22Rv1 (cell line): ENCODE data around the gene RC3H1.
"Not testable (repeated sequence)": the region's sequence is repeated elsewhere in the genome, so short reads cannot be mapped to it uniquely, and the experiment has no call there.

ENCODE experiments used
- H3K27ac ChIP-seq: fragments of 450-650 bp; 2 replicates; pipeline ENCODE4 v1.5.1; 2017
- CTCF ChIP-seq: fragments of 450-650 bp; IDR thresholded peaks from 2 replicates; pipeline ENCODE4 v1.5.1; 2017; ENCODE audit warnings: mild to moderate bottlenecking
- ZFX ChIP-seq: fragments of 450-650 bp; IDR thresholded peaks from 2 replicates; pipeline ENCODE4 v1.6.1; 2017; ENCODE audit warnings: antibody characterized with exemption, borderline replicate concordance

Gene RC3H1

GRCh38 chr1:174022080-174022975 is at the start of gene RC3H1:
RC3H1 (minus strand) TSS chr1:174022357; CDS start chr1:173992985, 29,372 bp downstream.
- H3K27ac ChIP-seq, result peak within 1 kb of the TSS; percentile 78
- TF ChIP-seq ZFX (0 out of 2 replicates have a peak, but pooled peaks have one; percentile 6), CTCF (no peak)

- TF ChIP-seq ZFX, result no peak
- TF ChIP-seq CTCF, result no peak
- H3K27ac ChIP-seq, result no peak overlapping the region
Observed at GRCh38 chr1:174070614-174071013, 48.5 kb upstream of the RC3H1 start.

GRCh38 chr1:174068000-174068399 is 45.8 kb upstream of the RC3H1 start:
- no peak overlapping the region for H3K27ac ChIP-seq
- no peak for TF ChIP-seq ZFX

- no peak overlapping the region for H3K27ac ChIP-seq
- TF ChIP-seq ZFX (no peak), CTCF (no peak)
Observed at GRCh38 chr1:174060090-174060489, 37.9 kb upstream of the RC3H1 start.

GRCh38 chr1:174058624-174059023 is 36.5 kb upstream of the RC3H1 start:
- no peak overlapping the region for H3K27ac ChIP-seq
- no peak for TF ChIP-seq ZFX
- TF ChIP-seq CTCF, result no peak

- H3K27ac ChIP-seq, result not testable (repeated sequence)
Observed at GRCh38 chr1:174056609-174057008, 34.5 kb upstream of the RC3H1 start.

GRCh38 chr1:174055797-174056196 is 33.6 kb upstream of the RC3H1 start:
- not testable (repeated sequence) for H3K27ac ChIP-seq

GRCh38 chr1:174053826-174054225 is 31.7 kb upstream of the RC3H1 start:
- no peak overlapping the region for H3K27ac ChIP-seq
- TF ChIP-seq ZFX (no peak), CTCF (no peak)

GRCh38 chr1:174052621-174053020 is 30.5 kb upstream of the RC3H1 start:
- no peak overlapping the region for H3K27ac ChIP-seq
- no peak for TF ChIP-seq CTCF
- no peak for TF ChIP-seq ZFX
